KOPT-K1 (cell line): ENCODE data around the gene SLC25A25.

Source experiments
- H3K27ac ChIP-seq: fragments of 200-600 bp; sonication (generic); 2 replicates; pipeline ENCODE4 v1.5.1; 2016; ENCODE audit warnings: antibody characterized with exemption, mild to moderate bottlenecking, low read depth, low read length; ENCODE audit not compliant: poor library complexity, severe bottlenecking
- H3K36me3 ChIP-seq: fragments of 200-600 bp; sonication (generic); 2 replicates; pipeline ENCODE4 v1.5.1; 2017; ENCODE audit warnings: antibody characterized with exemption, mild to moderate bottlenecking, low read length, moderate library complexity; ENCODE audit not compliant: insufficient read depth
- H3K9me3 ChIP-seq: fragments of 200-600 bp; sonication (generic); 2 replicates; pipeline ENCODE4 v1.5.1; 2017; ENCODE audit warnings: antibody characterized with exemption, low read length, mild to moderate bottlenecking; ENCODE audit not compliant: insufficient read depth, poor library complexity, severe bottlenecking

SLC25A25 gene

DNA sequence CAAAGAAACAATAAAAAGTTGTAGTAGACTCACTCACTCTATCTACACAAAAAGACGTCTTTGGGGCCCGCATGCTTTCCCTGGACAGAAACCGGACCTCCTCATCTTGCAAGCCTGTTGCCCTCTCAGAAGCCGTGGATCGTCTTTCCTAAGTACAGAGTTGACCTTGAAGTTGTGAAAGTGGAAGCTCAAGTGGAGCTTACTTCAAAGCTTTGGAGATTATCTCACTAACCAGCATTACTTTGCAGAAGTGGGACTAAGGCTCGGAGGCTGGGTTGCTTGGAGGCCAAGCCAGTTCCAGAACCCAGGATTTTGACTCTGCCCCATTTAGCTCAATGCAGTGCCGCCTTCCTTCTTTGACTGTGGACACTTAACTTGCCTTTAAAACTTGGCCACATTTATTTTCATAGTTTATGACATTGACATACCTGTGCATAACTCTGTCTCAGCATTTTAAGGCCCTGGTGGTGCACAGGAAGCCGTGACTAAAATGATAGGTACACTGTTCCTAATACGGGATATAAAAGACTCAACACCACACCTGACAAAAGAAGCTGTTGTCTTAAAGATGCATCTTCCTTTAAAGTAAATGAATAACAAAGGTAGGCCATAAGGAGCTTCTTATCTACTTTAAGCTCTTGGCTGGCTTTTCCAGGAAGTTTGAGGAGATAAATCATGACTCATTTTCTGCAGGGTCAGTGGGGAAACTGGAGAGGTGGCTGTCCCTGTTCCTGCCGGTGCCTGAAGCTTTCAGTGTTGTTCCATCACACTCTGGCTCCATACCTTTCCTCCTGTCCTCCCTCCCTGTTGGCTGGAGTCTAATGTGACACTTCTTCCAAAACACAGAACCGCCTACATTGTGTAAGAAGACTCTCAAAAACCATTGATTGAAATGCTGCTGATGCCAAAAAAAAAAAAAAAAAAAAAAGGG lies 10.7 kb downstream of the SLC25A25 start:
- no peaks in the 10 kb centered on the region for H3K9me3 ChIP-seq
- H3K36me3 ChIP-seq: peaks cover 45% of the 10 kb centered on the region
- no peak overlapping the region for H3K27ac ChIP-seq

DNA sequence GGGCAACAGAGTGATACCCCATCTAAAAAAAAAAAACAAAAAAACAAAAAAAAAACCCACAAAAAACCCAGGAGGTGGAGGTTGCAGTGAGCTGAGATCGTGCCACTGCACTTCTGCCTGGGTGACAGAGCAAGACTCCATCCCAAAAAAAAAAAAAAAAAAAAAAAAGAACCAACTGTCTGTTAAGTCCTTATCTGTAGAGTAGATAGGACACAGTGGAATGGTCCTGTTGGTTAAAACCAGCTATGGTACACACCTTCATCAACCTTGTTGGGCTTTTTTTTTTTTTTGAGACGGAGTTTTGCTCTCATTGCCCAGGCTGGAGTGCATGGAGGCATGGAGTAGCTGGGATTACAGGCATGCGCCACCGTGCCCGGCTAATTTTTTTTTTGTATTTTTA lies 12.2 kb downstream of the SLC25A25 start:
- Histone ChIP-seq H3K36me3 (peaks cover 37% of the 10 kb centered on the region), H3K9me3 (no peaks in the 10 kb centered on the region), H3K27ac (no peak overlapping the region)

DNA sequence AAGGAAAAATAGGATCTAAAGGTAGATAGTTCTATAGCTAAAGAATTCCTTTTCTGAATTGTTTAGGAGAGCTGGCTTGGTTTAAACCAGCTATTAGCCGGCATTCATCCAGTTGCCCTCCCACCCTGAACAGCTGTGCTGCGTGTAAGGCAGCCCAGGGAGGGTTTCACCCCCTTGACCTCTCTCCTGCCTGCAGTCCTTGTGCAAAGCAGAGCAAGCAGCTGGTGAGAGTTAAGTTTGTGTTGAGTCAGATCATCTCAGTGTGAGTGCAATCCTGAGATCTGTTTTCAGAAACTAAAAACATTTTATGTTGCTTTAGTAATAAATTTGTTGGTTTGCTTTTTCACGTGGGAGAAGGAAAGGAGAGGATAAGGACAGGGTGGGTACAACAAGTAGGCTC lies 13.0 kb downstream of the SLC25A25 start:
- Histone ChIP-seq H3K36me3 (peaks cover 45% of the 10 kb centered on the region), H3K27ac (no peak overlapping the region)

DNA sequence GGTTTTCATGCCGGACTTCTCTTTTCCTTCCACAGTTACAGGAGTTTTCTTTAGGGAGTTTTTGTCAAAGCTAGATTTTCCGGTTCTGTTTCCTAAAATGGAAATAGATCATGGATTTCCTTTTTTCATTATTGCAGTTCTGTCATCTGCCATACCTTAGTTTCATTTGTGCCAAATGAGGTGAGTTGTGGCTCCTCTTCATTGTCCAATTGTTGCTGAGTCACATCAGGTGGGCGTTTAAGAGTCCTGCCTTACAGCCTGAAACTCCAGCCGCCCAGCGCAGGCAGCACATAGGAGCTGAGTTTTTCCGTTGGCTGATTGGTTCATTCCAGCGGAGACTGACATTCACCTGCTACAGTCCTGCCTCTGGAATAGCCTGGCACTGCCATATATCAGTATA lies 14.1 kb downstream of the SLC25A25 start:
- Histone ChIP-seq H3K36me3 (peaks cover 44% of the 10 kb centered on the region), H3K27ac (no peak overlapping the region)

More for the DNA sequence above, 13.0 kb downstream of the SLC25A25 start:
- H3K9me3 ChIP-seq: no peaks in the 10 kb centered on the region

DNA sequence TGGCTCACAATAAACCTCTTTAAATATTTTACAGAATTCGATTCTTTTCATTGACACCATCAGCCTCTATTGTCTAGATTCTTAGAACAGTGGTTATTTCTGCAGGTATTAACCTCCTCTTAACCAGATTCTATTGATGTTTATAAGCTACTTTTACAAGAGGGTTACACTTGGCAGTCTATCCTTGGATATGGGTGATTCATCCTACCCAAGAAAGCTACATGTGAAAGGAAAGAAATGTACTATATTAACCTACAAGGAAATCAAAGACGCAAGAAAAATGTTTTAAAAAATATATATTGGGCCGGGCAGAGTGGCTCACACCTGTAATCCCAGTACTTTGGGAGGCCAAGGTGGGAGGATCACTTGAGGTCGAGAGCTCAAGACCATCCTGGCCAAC lies 16.7 kb downstream of the SLC25A25 start:
- Histone ChIP-seq H3K9me3 (no peaks in the 10 kb centered on the region), H3K36me3 (peaks cover 46% of the 10 kb centered on the region), H3K27ac (no peak overlapping the region)

More for the DNA sequence above, 14.1 kb downstream of the SLC25A25 start:
- H3K9me3 ChIP-seq: no peaks in the 10 kb centered on the region

DNA sequence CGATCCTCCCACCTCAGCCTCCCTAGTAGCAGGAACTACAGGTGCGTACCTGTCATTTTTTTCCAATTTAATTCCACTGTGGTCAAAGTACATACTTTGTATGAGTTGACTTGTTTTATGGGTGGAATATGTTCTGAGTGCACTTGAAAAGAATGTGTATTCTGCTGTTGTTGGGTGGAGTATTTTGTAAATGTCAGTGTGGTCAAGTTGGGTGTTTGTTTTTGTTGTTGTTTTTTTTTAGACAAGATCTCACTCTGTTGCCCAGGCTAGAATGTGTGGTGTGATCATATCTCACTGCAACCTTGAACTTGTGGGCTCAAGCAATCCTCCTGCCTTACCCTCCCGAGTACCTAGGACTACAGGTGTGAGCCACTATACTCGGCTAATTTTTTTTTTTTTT lies 17.9 kb downstream of the SLC25A25 start:
- Histone ChIP-seq H3K36me3 (peaks cover 51% of the 10 kb centered on the region), H3K27ac (no peak overlapping the region), H3K9me3 (no peaks in the 10 kb centered on the region)

DNA sequence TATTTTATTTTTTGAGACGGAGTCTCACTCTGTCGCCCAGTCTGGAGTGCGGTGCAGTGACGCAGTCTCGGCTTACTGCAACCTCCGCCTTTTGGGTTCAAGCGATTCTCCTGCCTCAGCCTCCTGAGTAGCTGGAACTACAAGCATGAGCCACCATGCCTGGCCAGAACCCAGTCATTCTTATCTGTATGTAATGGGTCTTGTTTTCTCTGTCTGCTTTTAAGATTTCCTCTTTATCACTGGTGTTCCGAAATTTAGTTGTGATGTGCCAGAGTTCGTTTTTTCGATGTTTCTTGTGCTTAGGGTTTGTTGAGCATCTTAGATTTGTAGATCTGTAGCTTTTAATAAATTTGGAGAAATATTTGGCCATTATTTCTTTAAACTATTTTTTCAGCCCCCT lies 19.2 kb downstream of the SLC25A25 start:
- Histone ChIP-seq H3K27ac (no peak overlapping the region), H3K36me3 (peaks cover 49% of the 10 kb centered on the region), H3K9me3 (no peaks in the 10 kb centered on the region)

- Histone ChIP-seq H3K27ac (no peak overlapping the region), H3K9me3 (no peaks in the 10 kb centered on the region), H3K36me3 (peaks cover 48% of the 10 kb centered on the region)
Observed at GRCh38 chr9:128088253-128088945, 20.4 kb downstream of the SLC25A25 start.

DNA sequence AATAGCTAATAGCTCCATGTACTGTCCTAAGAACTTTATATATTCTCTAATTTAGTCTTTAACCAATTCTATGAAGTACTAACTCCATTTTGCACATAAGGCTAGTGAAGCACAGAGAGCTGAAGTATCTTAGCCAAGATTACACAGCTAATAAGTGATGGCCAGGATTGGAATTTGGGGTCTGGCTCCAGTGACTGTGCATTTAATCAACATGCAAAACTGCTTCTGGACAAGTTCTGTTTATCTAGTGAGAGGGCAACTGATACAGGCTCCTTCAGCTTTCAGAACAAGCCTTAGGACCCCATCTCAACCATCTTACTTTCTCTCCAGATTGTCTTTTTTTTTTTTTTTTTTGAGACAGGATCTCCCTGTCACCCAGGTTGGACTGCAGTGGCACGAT lies 21.3 kb downstream of the SLC25A25 start:
- H3K36me3 ChIP-seq: peaks cover 52% of the 10 kb centered on the region
- H3K27ac ChIP-seq: no peak overlapping the region
- H3K9me3 ChIP-seq: no peaks in the 10 kb centered on the region

GRCh38 chr9:128091144-128091543 lies 23.1 kb downstream of the SLC25A25 start:
- H3K36me3 ChIP-seq: peaks cover 48% of the 10 kb centered on the region
- H3K27ac ChIP-seq: no peak overlapping the region
- no peaks in the 10 kb centered on the region for H3K9me3 ChIP-seq

- H3K36me3 ChIP-seq: peaks cover 48% of the 10 kb centered on the region
- no peaks in the 10 kb centered on the region for H3K9me3 ChIP-seq
- H3K27ac ChIP-seq: peak overlapping the region; percentile 36
Observed at GRCh38 chr9:128091571-128091970, 23.5 kb downstream of the SLC25A25 start.

- Histone ChIP-seq H3K9me3 (no peaks in the 10 kb centered on the region), H3K36me3 (peaks cover 56% of the 10 kb centered on the region), H3K27ac (peak overlapping the region; percentile 36)
Observed at GRCh38 chr9:128092199-128092977, 24.4 kb downstream of the SLC25A25 start.

- peak overlapping the region; percentile 40 for H3K27ac ChIP-seq
- H3K9me3 ChIP-seq: no peaks in the 10 kb centered on the region
- H3K36me3 ChIP-seq: peaks cover 56% of the 10 kb centered on the region
Observed at GRCh38 chr9:128093011-128093410, 25.0 kb downstream of the SLC25A25 start.

- Histone ChIP-seq H3K27ac (no peak overlapping the region), H3K9me3 (no peaks in the 10 kb centered on the region), H3K36me3 (peaks cover 45% of the 10 kb centered on the region)
Observed at GRCh38 chr9:128094166-128094949, 26.3 kb downstream of the SLC25A25 start.
